ENCODE results near the gene THRB.

THRB gene

GRCh38 chr3:24375947-24376384 is 118.7 kb downstream of the THRB start:
- DNase-seq (ENCODE audit: low spot score): no peak

GRCh38 chr3:24374801-24375200 is 119.8 kb downstream of the THRB start:
- no peak for DNase-seq (ENCODE audit: low spot score)

GRCh38 chr3:24373198-24373959 is 121.3 kb downstream of the THRB start:
- DNase-seq (ENCODE audit: low spot score): no peak

- no peak for DNase-seq (ENCODE audit: low spot score)
These were observed 122.0 kb downstream of the THRB start for GRCh38 chr3:24372559-24373197.

GRCh38 chr3:24370352-24371090 is 124.1 kb downstream of the THRB start:
- DNase-seq (ENCODE audit: low spot score): no peak

GRCh38 chr3:24368605-24369004 is 126.0 kb downstream of the THRB start:
- no peak for DNase-seq (ENCODE audit: low spot score)

- DNase-seq (ENCODE audit: low spot score): no peak
These were observed 126.9 kb downstream of the THRB start for GRCh38 chr3:24367664-24368264.

GRCh38 chr3:24367216-24367615 is 127.4 kb downstream of the THRB start:
- DNase-seq (ENCODE audit: low spot score): no peak

- no peak for DNase-seq (ENCODE audit: low spot score)
These were observed 129.5 kb downstream of the THRB start for GRCh38 chr3:24365168-24365567.

- DNase-seq (ENCODE audit: low spot score): no peak
These were observed 130.3 kb downstream of the THRB start for GRCh38 chr3:24364359-24364758.

- no peak for DNase-seq (ENCODE audit: low spot score)
These were observed 131.4 kb downstream of the THRB start for GRCh38 chr3:24363242-24363641.

GRCh38 chr3:24361623-24362022 is 133.0 kb downstream of the THRB start:
- DNase-seq (ENCODE audit: low spot score): no peak

GRCh38 chr3:24360957-24361356 is 133.7 kb downstream of the THRB start:
- no peak for DNase-seq (ENCODE audit: low spot score)

GRCh38 chr3:24359645-24360462 is 134.8 kb downstream of the THRB start:
- no peak for DNase-seq (ENCODE audit: low spot score)

GRCh38 chr3:24359102-24359501 is 135.5 kb downstream of the THRB start:
- DNase-seq (ENCODE audit: low spot score): no peak

- no peak for DNase-seq (ENCODE audit: low spot score)
These were observed 137.0 kb downstream of the THRB start for GRCh38 chr3:24357635-24358034.

GRCh38 chr3:24355806-24356205 is 138.8 kb downstream of the THRB start:
- DNase-seq (ENCODE audit: low spot score): no peak

GRCh38 chr3:24354230-24354629 is 140.4 kb downstream of the THRB start:
- DNase-seq (ENCODE audit: low spot score): no peak

- DNase-seq (ENCODE audit: low spot score): no peak
These were observed 141.6 kb downstream of the THRB start for GRCh38 chr3:24352893-24353553.

- peak; percentile 27 for DNase-seq (ENCODE audit: low spot score)
These were observed 142.7 kb downstream of the THRB start for GRCh38 chr3:24351779-24352469.

All from globus pallidus (tissue), 1 donor.